Activated CD4-positive, CD25-positive, alpha-beta regulatory T cell treated with anti-CD3 and anti-CD28 coated beads, Interleukin-2, amount 50 U/mL, for 72 hours (primary cell): ENCODE data around the gene CD81.

Source experiments
- DNase-seq: peaks from one replicate; pipeline ENCODE4 v3.0.0; 2021

Gene CD81

GRCh38 chr11:2423157-2424025 is 46.3 kb downstream of the CD81 start:
- DNase-seq, result no peak

- no peak for DNase-seq
Observed at GRCh38 chr11:2424811-2425495, 47.8 kb downstream of the CD81 start.

DNA sequence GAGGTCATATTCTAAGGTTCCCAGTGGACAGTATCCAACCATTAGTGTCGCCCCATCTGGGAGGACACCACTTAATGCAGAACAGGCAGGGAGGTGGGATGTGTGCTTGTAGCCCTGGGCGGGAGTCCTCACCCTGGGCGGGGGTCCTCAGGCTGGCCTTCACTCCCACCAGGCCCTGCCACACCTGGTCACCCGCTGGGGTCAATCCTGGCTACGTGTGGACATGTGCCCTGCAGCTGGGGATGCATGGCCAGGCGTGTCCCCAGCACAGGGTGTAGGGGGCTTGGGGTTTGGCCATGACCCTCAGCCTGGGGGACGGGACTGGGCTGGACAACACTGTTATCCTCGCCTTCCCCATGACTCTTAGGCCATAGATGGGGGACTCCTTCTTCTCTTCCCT is 48.4 kb downstream of the CD81 start:
- no peak for DNase-seq

DNA sequence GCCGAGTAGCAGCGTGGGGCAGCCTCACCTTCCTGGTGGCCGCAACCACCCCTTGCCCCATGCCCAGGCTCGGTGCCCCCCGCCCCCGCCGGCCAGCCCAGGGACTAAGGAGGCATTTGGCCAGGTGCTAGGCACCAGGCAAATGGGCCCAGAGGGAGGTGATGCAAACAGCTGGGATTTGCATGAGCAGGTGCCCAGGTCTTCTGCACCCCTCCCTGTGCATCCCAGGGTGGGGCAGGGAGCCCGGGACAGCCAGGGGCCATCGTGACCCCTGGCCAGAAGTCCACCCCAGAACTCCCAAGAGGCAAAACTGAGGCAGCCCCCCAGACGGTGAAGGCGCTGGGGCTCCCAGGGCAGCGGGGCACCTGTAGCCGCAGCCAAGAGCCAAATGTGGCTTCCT is 49.1 kb downstream of the CD81 start:
- DNase-seq, result no peak

DNA sequence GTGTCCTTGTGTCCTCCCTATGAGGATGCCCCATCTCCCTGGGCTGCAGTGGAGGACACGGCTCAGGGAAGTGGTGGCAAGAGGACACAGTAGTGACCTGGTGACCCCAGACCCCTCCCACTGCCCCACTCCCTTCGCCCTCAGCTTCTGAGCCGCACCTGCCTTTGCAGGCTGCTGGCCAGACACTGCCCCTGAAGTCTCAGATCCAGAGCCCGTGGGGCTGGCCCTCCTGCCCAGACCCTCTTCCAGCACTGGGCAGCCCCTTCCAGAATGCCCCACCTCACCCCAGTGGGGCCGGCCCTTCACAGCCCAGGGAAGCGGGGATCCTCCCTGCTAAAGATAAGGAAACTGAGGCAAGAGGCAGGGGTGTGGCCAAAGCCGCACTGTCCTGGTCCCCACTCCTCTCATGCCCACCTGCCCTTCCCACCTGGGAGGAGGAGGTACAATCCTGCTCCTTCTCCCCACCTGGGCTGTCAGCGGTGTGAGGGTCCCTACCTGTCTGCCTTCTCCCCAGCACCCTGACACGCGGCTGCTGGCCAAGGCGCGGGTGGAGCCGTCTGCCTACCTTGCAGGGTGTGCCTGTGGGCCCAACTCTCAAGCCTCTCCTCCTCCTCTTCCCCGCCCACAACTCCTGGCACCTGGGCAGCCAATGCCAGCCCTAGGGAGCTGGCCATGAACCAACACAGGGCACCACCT is 49.9 kb downstream of the CD81 start:
- DNase-seq, result no peak

DNA sequence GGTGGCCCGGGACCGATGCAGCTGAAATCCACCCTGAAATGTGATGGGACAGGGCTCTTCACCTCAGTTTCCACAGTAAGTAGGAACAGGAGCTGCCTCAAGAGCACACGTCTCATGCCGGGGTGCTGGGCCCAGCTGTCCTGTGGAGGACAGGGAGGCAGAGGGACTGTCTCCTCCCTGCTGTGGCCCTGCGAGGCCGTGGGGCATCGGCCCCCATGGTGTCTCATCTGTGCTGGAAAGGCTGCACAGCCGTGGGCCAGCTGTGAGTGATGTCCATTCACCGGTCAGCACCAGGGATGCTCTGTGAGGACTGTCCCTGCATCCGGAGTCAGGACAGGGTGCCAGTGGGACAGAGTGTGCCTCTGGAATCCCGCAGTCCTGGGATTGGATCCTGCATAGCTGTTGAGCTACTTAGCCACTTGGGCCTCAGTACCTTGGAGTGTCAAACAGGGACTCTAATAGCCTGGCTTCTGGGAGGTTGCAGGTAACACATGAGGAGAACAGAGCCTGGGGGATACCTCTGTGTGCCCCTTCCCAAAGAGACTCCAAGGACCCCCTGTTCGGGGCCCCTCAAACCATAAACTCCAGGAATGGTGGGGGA is 50.7 kb downstream of the CD81 start:
- no peak for DNase-seq

DNA sequence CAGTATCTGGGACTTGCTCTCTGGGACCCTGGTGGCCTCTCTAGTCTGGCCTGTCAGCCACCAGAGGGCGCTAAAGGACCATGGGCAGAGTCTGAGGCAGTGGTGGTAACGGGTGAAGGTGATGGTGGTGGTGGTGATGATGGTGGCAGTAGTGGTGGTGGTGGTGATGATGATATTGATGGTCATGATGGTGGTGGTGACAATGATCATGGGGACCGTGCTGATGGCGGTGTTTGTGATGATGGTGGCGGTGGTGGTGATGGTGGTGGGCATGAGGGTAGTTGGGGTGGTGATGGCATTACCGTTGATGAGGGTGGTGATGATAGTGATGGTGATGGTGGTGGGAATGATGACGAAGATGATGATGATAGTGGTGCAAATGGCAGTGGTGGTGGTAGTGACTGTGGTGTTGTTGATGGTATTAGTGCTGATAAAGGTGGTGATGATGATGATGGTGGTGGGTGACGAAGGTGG is 51.2 kb downstream of the CD81 start:
- DNase-seq, result peak; percentile 86

- DNase-seq, result no peak
Observed at GRCh38 chr11:2431395-2431794, 54.3 kb downstream of the CD81 start.

DNA sequence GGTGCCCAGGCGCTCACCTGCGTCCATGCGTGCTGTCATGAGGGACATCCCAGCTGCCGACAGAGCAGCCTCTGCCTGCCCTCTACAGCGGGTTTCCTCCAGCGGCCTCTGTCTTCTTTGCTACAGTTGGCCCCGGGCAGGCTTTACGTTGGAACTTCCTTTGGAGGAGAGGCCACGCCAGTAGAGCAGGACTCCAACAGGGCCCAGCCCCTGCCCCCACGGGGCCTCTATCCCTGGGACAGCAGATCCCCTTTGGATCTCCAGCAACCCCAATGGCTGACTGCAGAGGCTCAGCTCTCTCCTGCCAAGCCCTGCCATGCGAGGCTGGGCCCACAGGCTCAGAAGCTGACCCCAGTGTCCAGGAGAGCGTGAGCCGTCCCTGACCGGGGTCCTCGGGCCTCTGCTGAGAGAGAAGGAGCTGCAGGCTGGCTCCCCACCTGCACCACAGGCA is 55.1 kb downstream of the CD81 start:
- DNase-seq, result no peak

DNA sequence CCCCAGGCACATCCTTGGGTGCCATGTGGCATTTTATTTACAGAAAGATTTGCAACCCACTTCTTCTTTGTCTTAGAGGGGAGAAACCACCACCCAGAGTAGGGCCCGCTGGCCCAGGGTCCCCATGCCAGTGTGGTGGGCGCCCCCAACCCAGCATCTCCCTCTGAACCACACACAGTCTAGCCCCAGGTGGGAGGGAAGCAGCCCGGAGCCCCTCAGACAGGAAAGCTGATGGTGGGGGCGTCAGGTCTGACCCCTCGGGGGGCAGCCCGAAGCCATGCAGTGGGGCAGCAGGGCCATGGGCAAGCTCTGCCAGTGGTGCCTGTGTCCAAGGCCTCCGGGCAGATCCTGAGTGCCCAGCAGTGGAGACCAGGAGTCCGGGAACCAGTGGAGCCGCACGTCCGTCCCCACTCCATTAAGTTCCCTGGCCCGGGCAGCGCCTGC is 55.5 kb downstream of the CD81 start:
- no peak for DNase-seq

DNA sequence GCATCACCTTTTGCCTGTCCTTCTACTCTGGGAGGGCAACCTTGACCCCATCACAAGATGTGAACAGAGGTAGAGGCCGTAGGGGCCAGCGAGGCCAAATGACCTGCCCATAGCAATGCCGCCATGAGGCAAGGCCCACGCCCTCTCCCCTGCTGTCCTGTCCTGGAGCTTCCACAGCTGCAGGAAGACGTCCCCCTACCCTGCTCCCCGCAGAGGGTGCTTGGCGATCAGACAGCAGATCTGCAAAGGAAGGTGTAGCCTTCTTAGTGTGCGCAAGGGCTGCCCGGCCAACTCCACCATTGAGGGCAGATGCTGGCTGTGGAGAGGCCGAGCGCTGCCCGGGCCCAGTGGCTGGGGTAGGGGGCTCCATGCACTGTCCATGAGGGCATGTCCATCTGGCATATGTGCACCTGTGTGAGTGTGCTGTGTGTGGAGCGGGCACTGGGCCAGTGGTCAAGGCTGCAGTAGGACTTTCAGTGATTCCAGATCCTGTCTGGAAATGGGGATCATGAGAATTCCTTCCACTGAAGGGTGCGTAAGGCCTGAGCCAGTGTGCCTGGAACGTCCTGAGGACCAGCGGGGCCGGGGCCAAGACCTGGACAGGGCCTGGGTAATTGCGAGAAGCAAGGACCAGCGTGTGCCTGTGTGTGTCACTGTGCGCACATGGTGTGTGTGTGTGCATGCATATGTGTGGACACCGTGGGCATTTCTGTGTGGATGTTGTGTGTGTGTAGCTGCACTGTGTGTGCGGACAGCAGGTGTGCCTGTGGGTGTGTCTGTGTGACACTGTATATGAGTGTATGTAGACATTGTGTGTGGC is 56.2 kb downstream of the CD81 start:
- no peak for DNase-seq

- DNase-seq, result no peak
Observed at GRCh38 chr11:2434008-2434407, 56.9 kb downstream of the CD81 start.

DNA sequence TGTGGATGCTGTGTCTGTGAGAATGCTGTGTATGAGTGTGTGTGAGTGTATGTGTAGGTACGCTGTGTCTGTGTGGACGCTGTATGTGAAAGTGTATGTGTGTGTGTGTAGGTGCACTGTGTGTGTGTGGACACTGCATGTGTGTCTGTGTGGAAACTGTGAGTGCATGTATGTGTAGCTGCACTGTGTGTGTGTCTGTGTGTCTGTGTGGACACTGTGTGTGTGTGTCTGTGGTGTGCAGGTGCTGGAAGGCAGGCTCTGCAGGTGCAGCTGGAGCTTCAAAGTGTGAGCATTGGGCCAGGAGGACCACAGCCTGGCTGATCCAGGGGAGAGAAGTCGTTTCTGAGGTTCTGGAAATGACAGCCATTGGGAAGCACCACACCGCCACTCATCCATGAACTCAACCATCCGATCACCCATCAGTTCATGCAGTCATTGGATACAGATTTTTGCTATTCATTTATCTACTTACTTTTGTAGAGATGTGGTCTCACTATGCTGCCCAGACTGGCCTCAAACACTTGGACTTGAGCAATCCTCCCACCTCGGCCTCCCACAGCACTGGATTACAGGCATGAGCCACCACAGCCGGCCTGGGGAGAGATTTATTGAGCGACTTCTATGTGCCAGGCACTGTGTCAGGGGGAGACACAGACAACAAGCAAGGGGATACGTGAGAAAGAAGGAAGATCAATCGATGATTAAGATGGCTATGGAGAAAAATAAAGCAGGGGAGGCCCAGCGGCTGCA is 57.6 kb downstream of the CD81 start:
- no peak for DNase-seq

- no peak for DNase-seq
Observed at GRCh38 chr11:2435288-2436012, 58.3 kb downstream of the CD81 start.

DNA sequence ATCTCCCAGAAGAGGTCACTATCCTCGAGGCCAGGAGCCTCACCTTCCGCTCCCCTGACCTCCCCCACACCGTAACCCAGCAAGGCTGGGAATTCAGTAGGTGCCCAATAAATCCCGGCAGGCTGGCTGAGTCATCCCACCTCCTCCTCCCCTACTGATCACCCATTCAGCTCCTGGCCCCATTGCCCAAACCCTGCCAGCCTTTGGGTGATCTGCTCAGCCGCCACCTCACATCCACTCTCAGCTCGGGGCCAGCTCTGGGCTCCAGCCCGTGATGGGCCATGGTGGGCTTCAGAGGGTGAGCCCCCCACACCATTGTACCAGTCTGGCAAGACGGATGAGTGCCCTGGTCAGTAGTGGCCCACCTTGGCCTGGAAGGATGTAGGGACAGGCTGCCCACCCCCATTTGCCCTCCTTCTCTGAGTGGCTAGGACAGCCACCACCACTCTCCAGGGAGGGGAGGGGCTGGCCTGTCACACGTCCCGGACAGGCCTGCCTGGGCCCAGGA is 59.0 kb downstream of the CD81 start:
- no peak for DNase-seq

- no peak for DNase-seq
Observed at GRCh38 chr11:2436521-2437031, 59.5 kb downstream of the CD81 start.

GRCh38 chr11:2437516-2437915 is 60.4 kb downstream of the CD81 start:
- no peak for DNase-seq

GRCh38 chr11:2439820-2440219 is 62.7 kb downstream of the CD81 start:
- DNase-seq, result no peak

DNA sequence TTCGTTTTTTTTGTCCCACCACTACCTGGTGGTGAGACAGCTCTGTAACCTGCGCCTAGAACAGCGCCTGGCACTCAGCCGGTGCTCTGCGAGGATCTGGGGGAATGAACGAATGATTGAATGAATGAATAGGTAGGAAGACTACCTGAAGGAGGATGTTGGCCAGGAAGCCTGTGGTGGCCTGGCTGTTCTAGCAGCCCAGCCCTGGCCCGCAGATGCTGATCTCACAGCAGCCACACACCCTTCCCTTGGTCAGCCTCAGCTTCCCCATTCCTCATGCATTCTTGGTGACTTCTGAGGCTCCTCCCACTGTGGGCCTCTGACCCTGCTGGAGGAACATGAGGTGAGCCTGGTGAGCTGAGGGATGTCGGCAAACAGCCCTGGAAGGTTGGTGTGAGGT is 63.5 kb downstream of the CD81 start:
- no peak for DNase-seq

GRCh38 chr11:2441171-2441570 is 64.1 kb downstream of the CD81 start:
- no peak for DNase-seq
